Measurements from ENCODE around the gene TMEM63B. TPM values are rescaled to one million over a fixed set of nuclear protein-coding genes. Genes with fewer than 3 reads are reported as not detected.

The TMEM63B gene
- total and polyA plus RNA-seq, 9 of the 15 experiments (the other 6 are each of a cell fraction or from before 2014, with no cell fraction given), result 0.14 to 39.4 (median 14.4) TPM

- TF ChIP-seq CTCFL (IDR thresholded peaks at IDR 0.05; ENCODE audit: borderline replicate concordance, insufficient read depth, low read depth, low read length, poor library complexity, severe bottlenecking) (no peak), ZMIZ1 (IDR thresholded peaks at IDR 0.05; ENCODE audit: low read depth in 2 of 2, low read length in 2 of 2) (no peak), ZNF184 (CRISPR knock-in tag; IDR thresholded peaks at IDR 0.05) (no peak), ZNF41 (CRISPR knock-in tag; conservative IDR thresholded peaks at IDR 0.05) (no peak), ZNF445 (CRISPR knock-in tag; IDR thresholded peaks at IDR 0.05; ENCODE audit: low read depth) (no peak), POU5F1 (IDR thresholded peaks at IDR 0.05; ENCODE audit: borderline replicate concordance, low read depth, low read length, partially characterized antibody) (no peak)
Measured at GRCh38 chr6:44135875-44136274, 8.5 kb downstream of the TMEM63B start (continued).
